Ovary (tissue), 9 donors: Measurements from ENCODE around the gene PURB. TPM values are rescaled to one million over a fixed set of nuclear protein-coding genes. Genes with fewer than 3 reads are reported as not detected.

ENCODE experiments used
- DNase-seq, 5 donors: peaks; one replicate each; pipeline ENCODE4 v3.0.0-alpha.2; 2019 to 2020
- H3K27ac ChIP-seq, 2 donors: fragments of 200-600 bp; one replicate each; pipeline versions ENCODE4 v1.5.1 to v1.8.0; 2019 to 2022
- H3K27me3 ChIP-seq: fragments of 200-600 bp; one replicate; pipeline ENCODE4 v1.8.0; 2022
- H3K36me3 ChIP-seq: fragments of 200-600 bp; sonication (generic); one replicate; pipeline ENCODE4 v1.5.1; 2019
- H3K4me1 ChIP-seq: one replicate; pipeline ENCODE4 v1.8.1; 2013; ENCODE audit warnings: mild to moderate bottlenecking, moderate library complexity; ENCODE audit not compliant: insufficient read depth
- H3K4me3 ChIP-seq: fragments of 200-600 bp; sonication (generic); one replicate; pipeline ENCODE4 v1.5.1; 2017
- H3K9me3 ChIP-seq, 2 donors: fragments of 200-600 bp in 1 of 2; sonication (generic) in 1 of 2; one replicate each; pipeline versions ENCODE4 v1.5.1 to v1.8.1; 2013 to 2019; ENCODE audit warnings: mild to moderate bottlenecking in 1 of 2, moderate library complexity in 1 of 2
- EP300 ChIP-seq: sonication (generic); formaldehyde crosslinking; IDR thresholded peaks from one replicate; pipeline ENCODE4 v1.6.1; 2017; ENCODE audit warnings: antibody characterized with exemption
- POLR2A ChIP-seq: fragments of 450-650 bp; IDR thresholded peaks from one replicate; pipeline ENCODE4 v1.6.1; 2017; ENCODE audit warnings: antibody characterized with exemption, mild to moderate bottlenecking, moderate library complexity
- WGBS, 3 donors: extraction: QIAGEN DNeasy Blood & Tissue Kit in 1 of 3; methylation state at CpG; one replicate each; pipeline versions ENCODE4 v1.1.5 to v1.1.7; 2013 to 2017; 5-methylcytosine and 5-hydroxymethylcytosine counted together
- intact Hi-C, 4 donors: fragments of 100-400 bp; cut with DNase I; formaldehyde crosslinking; loops; one replicate each; pipeline versions ENCODE4 v1.11.0 to v1.15.1; 2022 to 2023
- polyA plus RNA-seq, 2 donors: library from polyadenylated mRNA; stranded (reverse); fragments of 200-250 nt in 1 of 2; fragments of 350-450 nt in 1 of 2; fragmentation: Illumina TruSeq in 1 of 2; extraction: RNeasy Lipid Tissue Mini Kit (QIAGEN cat#74804) in 1 of 2; gene quantifications; one replicate each; pipeline ENCODE4 v1.2.3, GENCODE V29; 2013 to 2014
- total RNA-seq, 7 donors: library from RNA; depleted of rRNA in 2 of 7; stranded (reverse); fragments of >200 nt in 2 of 7; fragmentation: NEBNext Ultra II Directional in 3 of 7; extraction: Animal tissue kit (Norgen Biotek cat#: 25700) in 3 of 7; gene quantifications; one replicate each; pipeline versions ENCODE4 v1.1.0 to v1.2.4, GENCODE V29; 2016 to 2023
- TF ChIP-seq, protein P1 (sequence below), 3 donors: fragments of 450-650 bp in 2 of 3; fragments of 200-600 bp in 1 of 3; IDR thresholded peaks; one replicate each; pipeline versions ENCODE4 v1.5.1 to v1.8.0; 2016 to 2022; ENCODE audit warnings: antibody characterized with exemption in 3 of 3, mild to moderate bottlenecking in 1 of 3
- donor health status: DM: no; HTN: no; CAD: no; lungs with moderate emphysema.
- donor health status: DM: no; HTN: no; CAD: no.
- donor health status: Bipolar disorder and iron deficiency.
- donor health status: DM: yes; HTN: yes; CAD: no.
- donor health status: DM: no; HTN: no; CAD: no.
- donor health status: DM: yes; HTN: yes; CAD: no.

PURB gene
- total and polyA plus RNA-seq, 9 donors = 9.6 to 27.3 (median 23.8) TPM

DNA sequence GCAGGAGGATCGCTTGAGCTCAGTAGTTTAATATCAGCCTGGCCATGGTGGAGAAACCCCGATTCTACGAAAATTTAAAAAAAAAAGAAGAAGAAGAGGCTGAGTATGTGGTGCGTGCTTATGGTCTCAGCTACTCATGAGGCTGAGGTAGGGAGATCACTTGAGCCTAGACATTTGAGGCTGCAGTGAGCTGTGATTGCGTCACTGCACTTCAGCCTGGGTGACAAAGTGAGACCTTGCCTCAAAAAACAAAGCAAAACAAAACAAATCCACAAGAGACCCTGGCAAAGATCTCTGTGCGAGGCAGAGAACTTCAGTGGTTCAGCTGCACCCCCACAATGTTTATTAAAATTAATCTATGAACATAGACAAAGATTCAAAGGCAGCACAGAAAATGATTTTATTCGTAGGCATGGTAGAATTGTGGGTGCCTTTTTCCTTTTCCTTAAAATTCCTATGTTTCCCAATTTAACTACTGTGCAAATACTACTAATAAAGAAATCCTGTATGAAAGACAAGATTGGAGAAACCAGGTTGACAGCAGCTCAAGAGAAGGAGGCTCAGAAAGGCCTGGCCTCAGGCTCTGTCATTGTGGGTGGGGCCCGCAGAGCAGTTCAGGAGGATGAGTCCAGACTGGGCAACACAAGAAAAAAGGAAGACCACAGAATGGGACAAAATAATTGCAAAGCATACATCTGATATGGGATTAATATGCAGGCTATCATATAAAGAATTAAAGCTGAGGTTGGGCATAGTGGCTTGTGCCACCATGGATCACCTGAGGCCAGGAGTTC, 24.5 kb upstream of the PURB start:
- Histone ChIP-seq H3K4me1 (no peaks in the 10 kb centered on the region), H3K36me3 (no peaks in the 10 kb centered on the region), H3K27me3 (no peaks in the 10 kb centered on the region), H3K27ac (no peak overlapping the region), H3K4me3 (no peak overlapping the region), H3K9me3 (no peaks in the 10 kb centered on the region)
- 85 to 93% (median 91%) methylated on average over 8 of the region's 8 CpGs for WGBS, 3 donors
- intact Hi-C loops = no loop called here
- no peak for DNase-seq
- TF ChIP-seq, protein P1, sequence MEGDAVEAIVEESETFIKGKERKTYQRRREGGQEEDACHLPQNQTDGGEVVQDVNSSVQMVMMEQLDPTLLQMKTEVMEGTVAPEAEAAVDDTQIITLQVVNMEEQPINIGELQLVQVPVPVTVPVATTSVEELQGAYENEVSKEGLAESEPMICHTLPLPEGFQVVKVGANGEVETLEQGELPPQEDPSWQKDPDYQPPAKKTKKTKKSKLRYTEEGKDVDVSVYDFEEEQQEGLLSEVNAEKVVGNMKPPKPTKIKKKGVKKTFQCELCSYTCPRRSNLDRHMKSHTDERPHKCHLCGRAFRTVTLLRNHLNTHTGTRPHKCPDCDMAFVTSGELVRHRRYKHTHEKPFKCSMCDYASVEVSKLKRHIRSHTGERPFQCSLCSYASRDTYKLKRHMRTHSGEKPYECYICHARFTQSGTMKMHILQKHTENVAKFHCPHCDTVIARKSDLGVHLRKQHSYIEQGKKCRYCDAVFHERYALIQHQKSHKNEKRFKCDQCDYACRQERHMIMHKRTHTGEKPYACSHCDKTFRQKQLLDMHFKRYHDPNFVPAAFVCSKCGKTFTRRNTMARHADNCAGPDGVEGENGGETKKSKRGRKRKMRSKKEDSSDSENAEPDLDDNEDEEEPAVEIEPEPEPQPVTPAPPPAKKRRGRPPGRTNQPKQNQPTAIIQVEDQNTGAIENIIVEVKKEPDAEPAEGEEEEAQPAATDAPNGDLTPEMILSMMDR (IDR thresholded peaks at IDR 0.05) = no peak
- no peak for TF ChIP-seq EP300
- no peak for TF ChIP-seq POLR2A

DNA sequence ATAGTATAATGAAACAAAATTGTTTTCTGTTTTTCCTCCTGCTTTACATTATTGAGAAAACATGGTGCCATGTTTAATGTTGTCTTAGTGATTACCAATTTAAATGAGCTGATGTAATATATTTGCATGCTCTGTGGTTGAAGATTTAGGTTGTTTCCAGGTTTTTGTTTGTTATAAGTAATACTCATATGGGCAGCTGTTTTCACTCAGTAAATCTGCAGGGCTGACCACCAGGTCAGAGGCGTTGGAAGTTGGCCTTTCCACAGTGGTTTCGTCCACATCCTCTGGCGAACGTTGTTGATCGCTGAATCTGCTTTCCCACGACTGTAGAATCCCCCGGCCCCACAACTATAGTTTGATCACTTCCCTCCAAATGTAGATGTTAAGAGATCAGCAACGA, 21.6 kb upstream of the PURB start:
- Histone ChIP-seq H3K4me1 (no peaks in the 10 kb centered on the region), H3K4me3 (no peak overlapping the region), H3K36me3 (no peaks in the 10 kb centered on the region), H3K27ac (no peak overlapping the region), H3K27me3 (no peaks in the 10 kb centered on the region), H3K9me3 (no peaks in the 10 kb centered on the region)
- WGBS, 3 donors = 61 to 79% (median 67%) methylated on average over 8 of the region's 8 CpGs
- intact Hi-C loops = no loop called here
- TF ChIP-seq, protein P1 (IDR thresholded peaks at IDR 0.05) = no peak
- TF ChIP-seq EP300 (no peak), POLR2A (no peak)
- no peak for DNase-seq

DNA sequence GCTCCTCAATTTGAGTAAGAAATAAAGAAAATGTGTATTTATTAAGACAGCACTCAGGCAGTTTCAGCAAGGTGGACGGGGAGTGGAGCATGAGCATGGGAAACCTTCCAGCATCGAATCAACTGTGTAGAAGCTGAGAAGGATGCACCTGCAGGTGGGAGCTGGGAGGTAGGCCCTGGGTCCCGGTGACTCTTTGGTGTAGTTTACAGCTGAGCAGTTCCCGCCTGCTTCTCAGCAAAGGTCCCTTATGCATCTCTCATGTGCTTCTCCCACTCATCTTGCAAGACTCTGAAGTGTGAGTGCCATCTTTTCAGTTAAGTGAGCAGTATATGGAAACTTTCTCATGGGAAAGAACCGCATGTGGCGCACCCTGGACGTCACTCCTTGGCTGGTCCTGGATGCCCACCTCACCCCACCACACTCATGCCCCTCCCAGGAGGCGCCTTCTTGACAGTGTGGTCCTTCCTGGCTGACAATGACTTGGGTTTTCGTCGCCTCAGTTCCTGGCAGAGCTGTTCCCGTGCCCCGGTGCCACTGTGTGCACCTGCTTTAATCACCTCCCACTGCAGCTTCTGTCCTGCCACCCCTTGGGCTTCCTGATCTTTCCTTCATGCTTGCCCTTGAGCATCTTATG, 19.8 kb upstream of the PURB start:
- TF ChIP-seq, protein P1 (IDR thresholded peaks at IDR 0.05) = no peak
- no peak for TF ChIP-seq POLR2A
- TF ChIP-seq EP300 = no peak
- H3K36me3 ChIP-seq = no peaks in the 10 kb centered on the region
- no peak overlapping the region for H3K4me3 ChIP-seq
- H3K27ac ChIP-seq = no peak overlapping the region
- H3K27me3 ChIP-seq = no peaks in the 10 kb centered on the region
- no peaks in the 10 kb centered on the region for H3K9me3 ChIP-seq
- H3K4me1 ChIP-seq = no peaks in the 10 kb centered on the region
- 85 to 87% (median 86%) methylated on average over 12 of the region's 12 CpGs for WGBS, 3 donors
- intact Hi-C loops = no loop called here
- no peak for DNase-seq

DNA sequence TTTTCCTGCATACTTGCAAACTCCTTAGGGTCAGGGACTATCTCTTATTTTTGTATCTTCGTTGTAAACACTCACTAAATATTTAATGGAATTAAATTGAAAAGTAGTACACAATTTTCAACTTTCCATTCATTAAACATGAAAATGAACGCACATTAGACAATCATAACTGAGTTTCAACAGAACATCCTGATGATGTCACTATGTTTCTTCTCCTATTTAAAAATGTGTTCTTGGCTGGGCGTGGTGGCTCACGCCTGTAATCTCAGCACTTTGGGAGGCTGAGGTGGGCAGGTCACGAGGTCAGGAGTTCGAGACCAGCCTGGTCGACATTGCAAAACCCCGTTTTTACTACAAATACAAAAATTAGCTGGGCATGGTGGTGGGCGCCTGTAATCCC, 14.1 kb upstream of the PURB start:
- no peak for DNase-seq
- Histone ChIP-seq H3K9me3 (no peaks in the 10 kb centered on the region), H3K4me1 (no peaks in the 10 kb centered on the region), H3K27me3 (no peaks in the 10 kb centered on the region), H3K36me3 (no peaks in the 10 kb centered on the region), H3K27ac (no peak overlapping the region), H3K4me3 (no peak overlapping the region)
- TF ChIP-seq POLR2A = no peak
- TF ChIP-seq EP300 = no peak
- TF ChIP-seq, protein P1 (IDR thresholded peaks at IDR 0.05) = no peak
- 75 to 77% (median 76%) methylated on average over 9 of the region's 9 CpGs for WGBS, 3 donors
- intact Hi-C loops = no loop called here
